Right atrium auricular region (tissue), 2 donors: Measurements from ENCODE around the gene SCMH1. TPM values are rescaled to one million over a fixed set of nuclear protein-coding genes. Genes with fewer than 3 reads are reported as not detected.

Source experiments
- DNase-seq: peaks from one replicate; pipeline ENCODE4 v3.0.0-alpha.2; 2019; ENCODE audit warnings: low spot score
- H3K27ac ChIP-seq, 2 donors: fragments of 200-600 bp; sonication (generic); 1 replicate in 1 of 2; 2 replicates in 1 of 2; pipeline ENCODE4 v1.5.1; 2016 to 2019
- H3K27me3 ChIP-seq, 2 donors: fragments of 200-600 bp; sonication (generic); one replicate each; pipeline versions ENCODE4 v1.5.1 to v1.6.0; 2017 to 2019
- H3K36me3 ChIP-seq: fragments of 200-600 bp; sonication (generic); one replicate; pipeline ENCODE4 v1.5.1; 2016
- H3K4me1 ChIP-seq, 2 donors: fragments of 200-600 bp; sonication (generic); one replicate each; pipeline versions ENCODE4 v1.5.1 to v1.6.0; 2017 to 2019
- H3K4me3 ChIP-seq, 2 donors: fragments of 200-600 bp; sonication (generic); 1 replicate in 1 of 2; 2 replicates in 1 of 2; pipeline ENCODE4 v1.5.1; 2017 to 2019; ENCODE audit warnings: mild to moderate bottlenecking in 1 of 2, moderate library complexity in 1 of 2
- H3K9me3 ChIP-seq, 2 donors: fragments of 200-600 bp; sonication (generic); one replicate each; pipeline ENCODE4 v1.5.1; 2019
- total RNA-seq, 2 donors: library from RNA; depleted of rRNA; stranded (reverse); fragments of >200 nt; gene quantifications; one replicate each; pipeline ENCODE4 v1.1.0, GENCODE V29; 2016
- TF ChIP-seq, protein P1 (sequence below), 2 donors: fragments of 200-600 bp; sonication (generic); IDR thresholded peaks; one replicate each; pipeline ENCODE4 v1.5.1; 2019; ENCODE audit warnings: antibody characterized with exemption in 2 of 2

SCMH1 gene
- total RNA-seq, 2 donors from 2014 or later, result 50.1 to 62.5 TPM

DNA sequence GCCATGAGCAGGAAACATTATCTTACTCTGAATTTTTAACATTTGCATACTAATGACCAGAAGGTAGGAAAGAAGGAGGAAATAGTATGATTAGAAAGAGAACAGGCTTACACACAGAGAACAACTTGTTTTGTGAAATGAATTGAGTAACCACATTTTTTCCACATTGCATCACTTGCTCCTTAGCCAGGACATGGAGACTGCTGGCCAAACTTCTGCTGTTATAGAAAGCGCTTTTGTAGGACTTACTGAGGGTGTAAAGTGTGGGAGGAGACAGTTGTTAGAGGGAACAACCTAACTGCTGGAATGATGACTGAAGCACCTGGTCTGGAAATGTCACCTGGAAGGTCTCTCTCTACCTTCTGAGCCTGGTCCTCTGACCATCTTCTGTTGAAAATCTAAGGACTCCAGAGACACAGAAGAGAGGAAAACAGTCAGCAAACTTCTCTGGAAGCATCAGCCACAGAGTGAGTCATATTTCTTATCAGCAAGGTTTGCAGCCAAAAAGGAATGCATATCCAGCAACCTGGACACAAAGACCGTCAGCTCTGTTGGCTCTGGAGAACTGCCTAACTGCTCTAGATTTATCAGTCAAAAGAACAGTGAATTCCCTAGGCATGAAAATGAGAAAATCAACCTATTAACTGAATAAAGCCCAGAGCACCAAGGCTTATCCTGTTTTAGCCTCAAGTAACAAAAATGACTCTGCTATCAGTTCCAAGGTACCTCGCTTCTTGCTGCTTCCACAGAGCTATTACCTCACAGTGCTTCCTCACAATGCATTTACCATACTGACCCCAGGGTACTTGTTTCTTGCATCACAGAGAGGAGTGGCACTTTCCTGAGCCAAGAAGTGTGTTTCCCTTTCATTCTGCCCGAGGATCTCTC, 132.6 kb downstream of the SCMH1 start:
- no peaks in the 10 kb centered on the region for H3K9me3 ChIP-seq
- peak; percentile 77 for DNase-seq
- TF ChIP-seq, protein P1, sequence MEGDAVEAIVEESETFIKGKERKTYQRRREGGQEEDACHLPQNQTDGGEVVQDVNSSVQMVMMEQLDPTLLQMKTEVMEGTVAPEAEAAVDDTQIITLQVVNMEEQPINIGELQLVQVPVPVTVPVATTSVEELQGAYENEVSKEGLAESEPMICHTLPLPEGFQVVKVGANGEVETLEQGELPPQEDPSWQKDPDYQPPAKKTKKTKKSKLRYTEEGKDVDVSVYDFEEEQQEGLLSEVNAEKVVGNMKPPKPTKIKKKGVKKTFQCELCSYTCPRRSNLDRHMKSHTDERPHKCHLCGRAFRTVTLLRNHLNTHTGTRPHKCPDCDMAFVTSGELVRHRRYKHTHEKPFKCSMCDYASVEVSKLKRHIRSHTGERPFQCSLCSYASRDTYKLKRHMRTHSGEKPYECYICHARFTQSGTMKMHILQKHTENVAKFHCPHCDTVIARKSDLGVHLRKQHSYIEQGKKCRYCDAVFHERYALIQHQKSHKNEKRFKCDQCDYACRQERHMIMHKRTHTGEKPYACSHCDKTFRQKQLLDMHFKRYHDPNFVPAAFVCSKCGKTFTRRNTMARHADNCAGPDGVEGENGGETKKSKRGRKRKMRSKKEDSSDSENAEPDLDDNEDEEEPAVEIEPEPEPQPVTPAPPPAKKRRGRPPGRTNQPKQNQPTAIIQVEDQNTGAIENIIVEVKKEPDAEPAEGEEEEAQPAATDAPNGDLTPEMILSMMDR (IDR thresholded peaks at IDR 0.05), result no peak
- peaks cover 10% of the 10 kb centered on the region for H3K36me3 ChIP-seq
- H3K27me3 ChIP-seq, result no peaks in the 10 kb centered on the region
- H3K4me3 ChIP-seq, result no peak overlapping the region
- peaks cover 0 to 31% of the 10 kb centered on the region in 2 donors for H3K4me1 ChIP-seq
- peak overlapping the region; percentile 69 to 88 for H3K27ac ChIP-seq

DNA sequence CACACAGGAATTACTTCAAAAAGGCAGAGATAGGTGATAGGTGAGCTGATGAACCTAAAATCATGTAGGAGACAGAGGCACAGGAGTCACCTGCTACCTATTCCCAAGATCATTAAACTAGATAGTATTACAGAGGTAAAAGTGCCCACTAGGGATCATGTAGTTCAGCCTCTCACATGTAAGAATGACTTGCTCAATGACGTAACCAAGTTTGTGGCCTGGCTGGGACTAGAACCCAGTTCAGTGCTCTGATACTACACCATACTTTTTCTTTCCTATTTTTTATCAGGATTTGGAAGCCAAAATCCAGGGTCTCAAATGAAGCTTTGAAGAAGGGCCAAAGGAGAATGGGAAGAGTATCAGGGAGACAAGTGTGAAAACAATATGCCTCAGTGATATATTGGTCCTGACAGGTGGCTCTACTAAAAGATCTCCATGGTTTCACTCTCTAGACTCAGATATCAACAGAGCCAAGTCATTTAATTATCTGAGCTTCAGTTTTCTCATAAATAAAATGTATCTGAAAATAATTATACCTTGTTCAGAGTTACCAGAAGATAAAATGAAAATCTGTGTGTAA, 133.3 kb downstream of the SCMH1 start:
- DNase-seq, result no peak
- Histone ChIP-seq H3K27me3 (no peaks in the 10 kb centered on the region), H3K36me3 (peaks cover 10% of the 10 kb centered on the region), H3K27ac (peak overlapping the region; percentile 69 to 88), H3K4me1 (peaks cover 0 to 39% of the 10 kb centered on the region in 2 donors), H3K9me3 (no peaks in the 10 kb centered on the region), H3K4me3 (no peak overlapping the region)
- TF ChIP-seq, protein P1 (IDR thresholded peaks at IDR 0.05), result no peak

DNA sequence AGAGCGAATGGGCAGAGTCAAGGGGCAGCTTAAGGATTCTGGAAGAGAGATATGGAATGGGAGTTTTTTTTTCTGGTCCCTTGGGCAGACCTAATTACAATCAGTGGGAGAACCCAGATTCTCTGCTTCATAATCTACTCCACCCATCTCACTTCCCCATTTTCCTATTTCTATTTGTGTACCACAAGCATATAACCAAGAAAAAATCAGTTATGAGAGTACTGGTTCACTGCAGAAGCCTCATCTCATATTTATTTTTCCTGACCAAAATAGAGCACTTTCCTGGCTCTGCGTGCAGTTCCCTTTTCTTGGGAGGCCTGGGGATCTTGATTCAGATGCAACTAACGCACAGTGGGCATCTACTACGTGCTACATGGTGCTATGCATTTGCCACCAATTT, 138.3 kb downstream of the SCMH1 start:
- no peaks in the 10 kb centered on the region for H3K27me3 ChIP-seq

GRCh38 chr1:41102653-41103052, 139.5 kb downstream of the SCMH1 start:
- Histone ChIP-seq H3K36me3 (no peaks in the 10 kb centered on the region), H3K27ac (peak overlapping the region; percentile 47 to 69), H3K9me3 (no peaks in the 10 kb centered on the region), H3K4me1 (peaks cover 0 to 42% of the 10 kb centered on the region in 2 donors), H3K27me3 (no peaks in the 10 kb centered on the region), H3K4me3 (no peak overlapping the region)
- no peak for DNase-seq
- TF ChIP-seq, protein P1 (IDR thresholded peaks at IDR 0.05), result no peak

More for the DNA sequence above, 138.3 kb downstream of the SCMH1 start:
- Histone ChIP-seq H3K4me3 (no peak overlapping the region), H3K9me3 (no peaks in the 10 kb centered on the region), H3K36me3 (no peaks in the 10 kb centered on the region), H3K27ac (no peak overlapping the region), H3K4me1 (peaks cover 0 to 53% of the 10 kb centered on the region in 2 donors)
- TF ChIP-seq, protein P1 (IDR thresholded peaks at IDR 0.05), result no peak
- DNase-seq, result no peak

GRCh38 chr1:41101950-41102607, 140.0 kb downstream of the SCMH1 start:
- Histone ChIP-seq H3K27me3 (no peaks in the 10 kb centered on the region), H3K4me3 (no peak overlapping the region), H3K4me1 (peaks cover 0 to 42% of the 10 kb centered on the region in 2 donors), H3K9me3 (no peaks in the 10 kb centered on the region), H3K36me3 (no peaks in the 10 kb centered on the region), H3K27ac (peak overlapping the region; percentile 47 to 69)
- DNase-seq, result peak; percentile 94
- TF ChIP-seq, protein P1 (IDR thresholded peaks at IDR 0.05), result no peak
